Measurements from ENCODE around the gene ADNP.

ADNP gene

DNA sequence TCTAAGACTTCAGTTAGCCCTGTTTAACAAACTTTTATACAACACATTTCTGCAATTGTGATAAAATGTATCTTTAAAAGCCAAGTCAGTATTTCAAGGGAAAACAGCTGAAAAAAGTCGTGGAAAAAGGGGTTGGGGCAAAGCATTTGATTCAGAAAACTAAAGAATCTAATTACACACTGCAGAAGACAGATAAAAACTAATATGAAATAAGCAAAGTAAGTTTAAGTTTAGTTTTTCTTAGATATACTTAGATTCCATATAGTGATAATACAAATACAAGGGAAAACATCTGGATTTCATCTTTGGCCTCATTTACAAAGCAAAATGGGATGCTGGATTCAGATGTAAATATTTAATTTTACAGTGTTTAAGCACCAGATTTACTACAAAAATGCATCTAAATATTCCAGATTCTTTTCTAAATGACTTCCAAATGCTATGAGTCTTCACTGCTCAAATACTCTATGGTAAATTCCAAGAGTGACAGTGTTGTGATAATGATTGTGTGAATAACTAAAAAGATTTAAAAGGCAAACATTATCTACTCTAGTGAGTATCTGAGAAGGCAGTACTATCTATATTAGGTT, 1.5 kb upstream of the ADNP start:
- no peak for DNase-seq (ENCODE audit: low read depth in 2 of 2)

DNA sequence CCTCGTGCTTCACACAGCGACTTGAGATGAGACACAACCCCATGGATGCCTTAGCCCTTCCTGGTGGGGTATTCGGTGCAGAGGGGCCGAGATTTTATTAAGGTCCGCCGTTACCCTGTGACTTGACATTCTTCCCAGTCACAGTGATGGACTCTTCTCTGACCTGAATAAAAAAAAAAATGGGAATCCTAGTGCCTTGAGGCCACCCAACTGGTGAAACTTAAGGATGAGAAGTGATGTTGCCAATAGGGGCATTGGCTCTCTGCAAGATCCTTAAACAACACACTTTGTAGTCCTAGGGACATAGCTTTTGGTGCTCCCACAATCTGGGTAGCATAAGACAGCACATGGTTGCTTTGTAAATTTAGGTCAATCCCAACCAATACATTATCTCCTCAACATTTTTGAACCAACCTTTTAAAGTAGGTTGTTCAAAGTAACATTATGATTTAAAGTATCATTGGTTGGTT, 814 bp upstream of the ADNP start:
- DNase-seq (ENCODE audit: low read depth in 2 of 2), result no peak

DNA sequence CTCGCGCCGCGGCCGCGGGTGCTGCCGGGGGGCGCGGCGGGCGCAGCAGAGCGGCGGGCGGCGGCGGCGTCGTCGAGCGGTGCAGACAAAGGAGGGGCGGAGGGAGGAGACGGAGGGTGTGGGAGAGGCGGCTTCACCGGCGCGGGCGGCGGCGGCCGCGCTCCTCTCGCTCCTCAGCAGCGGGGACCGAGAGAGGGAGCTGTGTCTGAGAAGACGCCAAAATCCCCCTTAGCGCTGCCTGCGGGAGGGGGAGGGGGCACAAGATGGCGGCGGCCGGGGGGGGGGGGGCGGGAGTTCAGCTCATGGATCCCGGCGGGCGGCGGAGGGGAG, 296 bp downstream of the ADNP start:
- DNase-seq (ENCODE audit: low read depth in 2 of 2), result no peak

DNA sequence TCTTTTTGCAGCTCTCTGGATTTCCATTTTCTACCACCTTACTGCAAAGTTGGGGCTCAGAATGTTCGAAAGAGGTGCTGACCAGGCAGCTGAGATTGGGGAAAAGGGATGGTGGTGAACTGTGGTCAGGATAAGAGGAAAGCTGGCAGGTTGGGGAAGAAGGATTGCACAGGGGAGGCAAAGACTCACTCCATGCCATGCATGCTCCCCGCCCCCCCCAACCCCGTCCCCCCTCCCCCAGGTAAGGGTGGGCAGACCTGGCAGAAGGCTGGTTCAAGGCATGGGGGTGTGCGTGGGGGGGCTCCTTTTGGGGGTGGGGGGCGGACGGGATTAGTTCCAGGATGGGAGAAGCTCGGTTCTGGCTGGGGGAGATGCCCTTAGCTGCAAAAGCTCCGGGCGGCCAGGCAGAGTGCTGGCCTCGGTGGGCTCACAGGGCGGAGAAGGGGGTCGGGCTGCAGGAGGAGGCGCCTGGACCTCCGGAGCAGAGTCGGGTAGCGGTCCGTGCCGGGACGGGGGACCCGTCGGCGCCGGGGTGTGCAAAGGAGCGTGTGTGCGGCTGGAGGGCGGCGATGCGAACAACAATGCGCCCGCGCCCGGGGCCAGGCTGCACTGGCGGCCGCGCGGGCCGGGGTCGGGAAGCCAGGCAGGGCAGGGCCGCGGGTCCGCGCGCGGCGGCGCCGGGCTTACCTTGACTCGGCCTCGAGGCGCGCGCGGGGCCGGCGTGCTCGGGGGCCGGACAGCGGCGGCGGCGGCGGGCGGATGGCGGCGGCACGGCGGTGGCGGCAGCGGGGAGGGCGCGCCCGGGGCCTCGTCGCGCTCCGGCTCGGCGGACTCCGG, 880 bp downstream of the ADNP start:
- peak in 1 of 2 donors; percentile 11 for DNase-seq (ENCODE audit: low read depth in 2 of 2)

DNA sequence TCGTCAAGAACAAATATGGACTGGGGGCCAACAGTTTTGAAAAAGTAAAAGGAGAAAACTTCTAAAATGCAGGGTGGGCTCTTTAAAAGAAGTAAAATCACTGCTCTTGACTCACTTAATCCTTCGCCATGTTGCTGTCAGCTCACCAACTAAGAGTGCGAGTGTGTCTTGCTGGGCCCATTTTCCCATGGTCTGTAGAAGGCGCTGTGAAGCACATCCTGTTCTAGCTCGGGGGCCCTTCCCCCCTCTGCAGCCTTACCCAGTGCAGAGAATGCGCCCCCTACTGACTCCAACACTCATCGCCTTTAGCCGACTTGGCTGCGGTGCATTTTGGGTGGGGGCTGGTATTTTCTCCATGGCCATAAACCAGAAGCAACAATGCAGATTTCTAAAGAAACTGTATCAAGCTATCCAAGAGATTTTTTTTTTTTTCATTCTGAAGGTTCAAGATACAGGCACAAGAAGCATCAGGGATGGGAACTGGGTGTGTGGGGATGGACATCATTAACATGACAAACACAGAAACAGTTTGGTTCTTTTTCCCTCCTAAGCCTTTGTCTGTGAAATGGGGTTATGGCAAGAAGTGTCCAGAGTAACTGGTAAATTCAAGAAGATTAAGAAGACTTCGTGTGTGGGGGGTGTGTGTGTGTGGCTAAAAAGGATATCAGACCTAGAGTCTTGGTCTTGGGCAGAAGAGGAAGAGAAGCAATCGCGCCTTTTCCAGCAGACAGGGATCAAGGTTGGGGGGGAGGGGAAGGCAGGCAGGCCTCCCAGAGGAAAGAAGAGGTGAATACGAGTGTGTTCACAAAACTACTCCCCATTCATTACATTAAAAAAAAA, 1.7 kb downstream of the ADNP start:
- DNase-seq (ENCODE audit: low read depth in 2 of 2), result peak; percentile 86 to 91

DNA sequence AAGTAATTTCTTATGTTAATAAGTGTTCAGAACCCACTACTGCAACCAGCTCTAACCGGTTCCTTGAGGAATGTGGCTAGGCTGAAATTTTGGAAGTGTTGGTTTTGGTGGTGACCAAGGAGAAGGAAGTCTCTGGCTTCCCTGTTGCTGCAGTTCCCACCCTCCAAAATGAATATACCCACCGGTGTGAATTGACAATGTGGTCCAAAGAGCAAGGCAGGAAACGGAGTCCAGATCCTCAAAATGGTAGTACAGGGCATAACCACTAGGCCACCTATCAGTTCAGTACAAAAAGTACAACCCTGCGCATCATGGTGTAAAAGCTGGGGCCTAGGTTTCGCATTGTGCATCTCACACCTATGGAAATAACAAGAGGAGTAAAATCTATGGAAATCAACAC, 2.8 kb downstream of the ADNP start:
- no peak for DNase-seq (ENCODE audit: low read depth in 2 of 2)

DNA sequence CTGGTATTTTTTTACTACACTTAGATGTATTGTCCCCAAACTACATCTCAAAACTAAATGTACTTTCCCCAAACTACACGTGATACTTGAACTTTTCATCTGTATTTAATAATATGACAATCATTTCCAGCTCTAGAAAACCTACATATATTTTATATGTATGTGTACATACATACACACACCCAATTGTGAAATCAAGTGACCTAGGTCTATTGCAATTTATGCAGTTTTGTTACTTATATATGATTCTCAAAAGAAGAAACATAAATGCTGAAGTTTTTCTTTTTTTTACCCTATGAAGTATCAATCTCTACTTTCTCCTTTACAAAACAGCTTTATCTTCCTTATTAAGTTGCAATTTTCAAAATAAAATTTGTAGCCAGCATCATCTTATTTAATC, 4.7 kb downstream of the ADNP start:
- no peak for DNase-seq (ENCODE audit: low read depth in 2 of 2)

DNA sequence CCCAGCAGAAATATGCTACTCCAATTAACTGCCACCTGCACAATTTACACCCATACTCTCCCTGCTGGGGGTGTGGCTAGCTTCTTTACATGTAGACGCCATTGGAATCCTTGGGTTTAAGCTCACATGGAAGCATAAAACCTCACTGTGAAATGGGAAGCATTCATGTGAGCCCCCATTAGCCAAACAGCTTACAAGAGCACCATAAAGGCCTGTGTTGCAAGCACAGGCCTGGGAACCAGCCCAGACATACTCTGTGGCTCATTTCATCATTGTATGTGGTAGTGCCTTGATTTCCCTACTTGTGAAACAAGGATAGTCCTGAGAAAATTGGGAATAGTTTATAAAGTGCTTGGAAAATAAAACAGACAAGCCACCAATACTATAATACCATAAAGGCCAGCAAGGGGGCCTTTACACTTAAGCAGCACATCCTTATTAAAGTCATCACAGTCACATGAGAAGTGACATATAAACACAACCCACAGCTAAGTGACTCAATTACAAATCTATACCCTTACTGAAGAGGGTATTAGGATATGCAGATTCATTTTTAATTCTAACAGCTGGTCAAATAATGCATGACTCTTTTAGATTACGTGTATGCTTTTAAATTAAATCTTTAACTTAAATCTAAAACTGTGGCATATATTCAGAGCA, 6.8 kb downstream of the ADNP start:
- DNase-seq (ENCODE audit: low read depth in 2 of 2), result no peak

DNA sequence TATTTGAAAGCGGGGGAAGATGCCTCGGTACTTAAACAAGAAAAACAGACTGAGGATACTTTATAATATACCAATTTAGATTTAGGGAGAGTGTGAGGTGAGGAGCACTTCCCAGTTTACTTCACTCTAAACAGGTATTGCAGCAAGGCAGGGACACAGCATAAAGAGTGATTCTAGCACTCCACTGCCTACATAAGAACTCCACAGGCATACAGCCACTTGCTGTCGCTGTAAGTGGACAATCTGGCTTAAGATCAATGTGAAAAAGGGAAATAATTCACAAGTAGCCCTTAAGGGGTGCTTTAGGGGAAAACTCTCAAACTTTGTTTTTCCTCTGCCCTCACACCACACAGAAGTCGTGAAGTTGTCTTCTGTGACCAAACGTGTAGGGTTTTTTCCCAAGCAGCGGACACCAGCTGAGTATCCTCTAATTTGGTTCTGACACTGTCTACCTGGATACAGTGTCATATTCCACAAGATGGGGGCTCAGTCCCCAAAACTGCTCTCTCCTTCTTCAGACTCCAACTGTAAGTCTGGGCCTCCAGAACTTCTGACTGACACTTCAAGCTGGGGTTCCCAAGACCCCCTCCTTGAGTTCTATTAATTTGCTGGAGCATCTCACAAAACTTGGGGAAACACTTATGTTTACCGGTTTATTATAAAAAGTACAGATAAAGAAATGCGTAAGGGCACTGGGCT, 9.3 kb downstream of the ADNP start:
- DNase-seq (ENCODE audit: low read depth in 2 of 2), result no peak

DNA sequence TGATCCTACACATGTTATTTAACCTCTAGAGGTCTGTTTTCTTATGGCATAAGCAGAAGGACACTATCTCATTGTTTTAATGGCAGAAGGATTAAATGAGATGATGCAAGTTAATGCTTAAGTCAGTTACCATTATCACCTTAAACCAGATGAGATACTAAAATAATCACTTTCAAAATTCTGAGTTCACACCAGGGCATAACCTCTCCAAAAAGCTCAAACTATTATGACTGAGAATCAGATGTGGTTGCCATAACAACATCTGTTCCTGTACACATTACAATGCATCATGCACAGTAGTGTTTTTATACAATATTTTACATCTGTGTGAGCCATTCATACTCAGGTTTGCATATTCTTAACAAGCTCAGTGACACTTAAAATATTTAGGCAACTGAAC, 10.2 kb downstream of the ADNP start:
- no peak for DNase-seq (ENCODE audit: low read depth in 2 of 2)

DNA sequence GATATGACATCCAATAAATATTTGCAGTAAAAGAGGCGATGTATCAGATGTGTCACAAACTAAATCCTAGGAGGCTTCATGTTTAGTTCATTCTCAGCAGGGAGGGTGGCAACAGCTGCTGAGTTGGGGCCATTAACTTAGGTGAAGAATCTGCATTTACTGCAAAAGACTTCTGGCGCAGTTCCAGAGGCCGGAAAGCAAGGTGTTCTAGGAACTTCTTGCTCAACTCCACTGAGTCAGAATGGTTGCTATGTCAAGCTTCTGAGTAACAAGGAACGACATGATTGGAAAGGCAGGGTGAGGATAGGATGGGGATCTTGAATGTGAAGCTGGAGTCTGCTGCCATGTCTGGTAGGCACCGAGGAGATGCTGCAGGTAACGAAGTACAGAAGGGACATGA, 11.7 kb downstream of the ADNP start:
- DNase-seq (ENCODE audit: low read depth in 2 of 2), result no peak

DNA sequence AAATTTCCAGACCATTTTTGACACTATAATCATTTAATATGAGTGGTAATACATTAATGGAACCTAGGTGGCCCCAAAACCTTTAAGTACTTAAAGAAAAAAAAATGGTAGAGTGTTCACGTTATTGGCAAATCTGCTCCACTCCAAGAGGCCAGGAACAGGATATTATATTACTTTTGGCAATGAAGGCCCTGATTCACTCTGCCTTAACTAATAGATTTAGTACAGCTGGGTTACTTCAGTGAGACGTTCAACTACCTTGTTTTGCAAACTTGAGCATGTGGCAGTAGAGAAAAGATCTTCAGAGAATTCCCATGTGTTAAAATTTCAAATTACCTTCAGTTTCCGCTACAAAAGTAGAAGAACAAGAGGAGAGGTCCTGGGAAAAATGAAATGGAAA, 12.8 kb downstream of the ADNP start:
- no peak for DNase-seq (ENCODE audit: low read depth in 2 of 2)

DNA sequence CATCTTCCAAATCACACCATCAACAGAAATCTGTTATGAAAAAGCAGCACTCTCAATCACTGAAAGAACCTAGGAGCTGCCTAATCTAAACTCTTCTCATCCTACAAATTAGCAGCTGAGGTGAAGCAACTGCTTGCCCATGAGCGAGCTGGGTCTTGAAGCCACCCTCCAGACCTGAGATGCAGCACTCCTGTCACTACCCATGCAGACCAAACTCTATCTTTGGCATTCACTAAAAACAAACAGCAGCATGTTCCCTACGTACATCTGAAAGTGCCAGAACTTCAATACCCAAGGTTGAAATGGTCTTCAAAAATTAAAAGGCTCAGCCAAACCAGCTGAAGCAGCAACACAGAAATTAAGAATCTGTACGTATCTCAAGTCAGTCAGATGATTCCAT, 14.3 kb downstream of the ADNP start:
- DNase-seq (ENCODE audit: low read depth in 2 of 2), result no peak

DNA sequence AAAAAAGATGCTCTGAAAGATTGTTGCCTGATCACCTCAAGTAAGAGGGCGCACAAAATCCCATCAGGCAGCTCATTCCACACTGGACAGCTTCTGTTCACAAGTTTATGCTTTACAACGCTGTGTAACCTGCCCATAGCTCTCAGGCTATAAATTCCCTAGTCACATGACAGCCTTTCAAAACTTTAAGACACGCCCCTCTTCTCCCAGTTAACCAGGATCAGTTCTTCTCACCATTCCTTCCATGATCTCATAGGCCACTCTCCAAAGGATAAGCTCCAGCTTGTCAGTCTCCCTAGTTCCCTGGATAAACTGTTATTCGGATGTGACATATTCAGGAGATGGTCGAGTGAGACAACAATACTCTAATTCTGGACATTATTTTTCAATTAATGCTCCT, 15.0 kb downstream of the ADNP start:
- no peak for DNase-seq (ENCODE audit: low read depth in 2 of 2)

DNA sequence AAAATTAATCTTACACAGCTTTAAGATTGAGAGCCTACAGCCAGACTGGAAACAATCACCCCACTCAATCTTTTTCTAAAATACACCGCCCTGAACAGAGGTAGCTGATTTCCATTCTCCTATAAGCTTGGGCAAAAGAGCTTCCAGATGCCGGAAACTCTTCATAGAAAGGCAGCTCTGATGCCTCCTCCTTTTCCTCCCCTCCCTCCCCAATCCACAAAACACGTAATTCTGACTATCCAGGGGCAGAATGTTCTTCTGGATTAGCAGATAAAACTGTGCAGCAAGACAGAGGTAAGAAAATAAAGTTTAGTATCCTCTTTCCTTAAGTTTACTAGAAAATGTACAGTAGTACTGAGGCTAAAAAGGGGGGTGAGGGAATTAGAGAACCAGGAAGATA, 15.8 kb downstream of the ADNP start:
- DNase-seq (ENCODE audit: low read depth in 2 of 2), result no peak

DNA sequence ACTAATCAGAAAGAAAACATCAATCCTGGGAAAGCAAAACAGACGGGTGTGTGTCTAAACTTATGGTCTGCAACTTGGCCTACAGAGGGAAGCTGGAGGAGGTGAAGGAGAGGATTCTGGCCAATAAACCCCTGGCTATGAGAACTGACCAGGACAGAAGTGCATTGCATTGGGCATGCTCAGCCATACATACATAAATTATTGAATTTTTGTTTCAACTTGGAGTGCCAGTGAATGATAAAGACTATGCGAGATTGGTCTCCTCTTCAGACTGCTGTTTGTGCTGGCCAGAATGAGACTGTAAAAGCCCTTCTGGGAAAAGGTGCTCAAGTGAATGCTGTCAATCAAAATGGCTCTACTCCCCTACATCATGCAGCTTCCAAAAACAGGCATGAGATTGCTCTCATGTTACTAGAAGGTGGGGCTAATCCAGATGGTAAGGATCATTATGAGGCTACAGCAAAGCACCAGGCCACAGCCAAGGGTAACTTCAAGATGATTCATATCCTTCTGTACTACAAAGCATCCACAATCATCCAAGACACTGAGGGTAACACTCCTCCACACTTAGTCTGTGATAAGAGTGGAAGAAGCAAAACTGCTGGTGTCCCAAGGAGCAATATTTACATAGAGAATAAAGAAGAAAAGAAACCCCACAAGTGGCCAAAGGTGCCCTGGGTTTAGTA, 17.4 kb downstream of the ADNP start:
- DNase-seq (ENCODE audit: low read depth in 2 of 2), result no peak

DNA sequence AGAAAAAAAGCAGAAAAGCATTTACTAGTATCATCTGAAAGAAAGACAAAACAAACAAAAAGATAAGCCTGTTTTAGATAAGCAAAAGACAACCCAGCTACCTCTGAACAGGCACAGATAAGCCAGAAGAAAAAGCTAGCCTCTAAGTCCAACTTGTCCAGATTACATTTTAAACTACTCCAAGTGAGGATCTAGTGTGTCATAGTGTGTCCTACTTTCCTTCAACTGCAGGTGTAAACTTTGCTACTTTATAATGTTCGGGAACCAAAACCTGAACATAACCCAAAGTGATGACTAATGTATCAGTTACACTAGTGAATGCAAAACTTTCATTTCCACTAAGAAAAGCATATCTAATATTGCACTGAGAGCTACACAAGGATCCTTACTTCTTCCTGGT, 19.5 kb downstream of the ADNP start:
- DNase-seq (ENCODE audit: low read depth in 2 of 2), result no peak

DNA sequence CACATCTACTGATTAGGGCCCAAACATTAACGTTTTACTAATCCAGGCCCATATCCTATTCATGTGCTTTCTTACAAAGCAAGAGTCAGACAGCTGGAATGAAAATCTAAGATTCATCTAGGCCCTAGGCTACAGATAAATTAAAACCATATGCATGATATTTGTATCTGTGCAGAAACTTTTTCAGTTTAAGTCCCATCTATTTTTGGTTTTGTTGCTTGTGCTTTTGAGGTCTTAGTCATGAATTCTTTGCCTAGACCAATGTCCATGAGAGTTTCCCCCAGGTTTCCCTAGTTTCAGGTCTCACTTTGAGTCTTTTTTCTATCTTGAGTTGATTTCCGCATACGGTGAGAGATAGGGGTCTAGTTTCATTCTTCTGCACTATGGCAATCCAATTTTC, 20.2 kb downstream of the ADNP start:
- DNase-seq (ENCODE audit: low read depth in 2 of 2), result no peak

DNA sequence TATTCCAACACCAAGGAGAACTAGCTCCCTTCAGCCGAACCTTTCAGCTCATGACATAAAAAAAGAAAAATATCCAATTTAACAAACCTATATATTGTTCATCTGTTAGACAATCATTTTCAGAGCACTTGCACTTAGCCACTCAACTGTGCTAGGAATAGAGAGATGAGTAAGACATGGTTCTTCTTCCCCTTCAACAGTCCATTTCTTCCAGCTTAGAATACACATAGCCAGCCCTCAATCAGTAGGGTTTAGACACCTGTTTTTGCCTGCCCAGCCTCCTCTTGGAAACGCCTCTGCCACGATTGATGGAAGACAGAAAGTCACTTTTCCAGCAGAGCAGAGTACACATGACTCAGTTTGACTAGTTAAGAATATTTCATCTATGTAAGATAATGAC, 21.8 kb downstream of the ADNP start:
- no peak for DNase-seq (ENCODE audit: low read depth in 2 of 2)

DNA sequence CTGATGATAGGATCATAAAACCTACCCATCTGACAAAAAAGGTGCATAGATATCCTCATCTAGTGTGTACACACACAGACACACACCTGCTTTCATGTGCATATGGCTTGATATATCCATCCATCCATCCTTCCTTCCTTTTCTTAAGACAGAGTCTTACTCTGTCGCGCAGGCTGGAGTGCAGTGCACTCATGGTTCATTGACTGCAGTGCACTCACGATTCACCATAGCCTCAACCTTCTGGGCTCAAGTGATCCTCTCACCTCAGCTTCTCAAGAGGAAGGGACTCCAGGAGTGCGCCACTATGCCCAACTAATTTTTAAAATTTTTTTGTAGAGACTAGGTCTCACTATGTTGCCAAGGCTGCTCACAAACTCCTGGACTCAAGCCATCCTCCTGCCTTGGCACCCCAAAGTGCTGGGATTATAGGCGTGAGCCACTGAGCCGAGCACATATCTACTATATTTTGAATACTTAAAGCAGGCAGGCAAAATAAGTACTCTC, 27.1 kb downstream of the ADNP start:
- no peak for DNase-seq (ENCODE audit: low read depth in 2 of 2)
